NB4 (cell line): Measurements from ENCODE around the gene PPP1R3D.
"Not testable (repeated sequence)": the region's sequence is repeated elsewhere in the genome, so short reads cannot be mapped to it uniquely, and the experiment has no call there.

Experiments used
- DNase-seq: peaks from one replicate; pipeline ENCODE4 v3.0.0; 2010; ENCODE audit warnings: low read depth
- H3K4me3 ChIP-seq: one replicate; pipeline ENCODE4 v1.5.1; 2011; ENCODE audit warnings: mild to moderate bottlenecking, low read depth, low read length, moderate library complexity
- CTCF ChIP-seq: IDR thresholded peaks from one replicate; pipeline ENCODE4 v1.5.1; 2012; ENCODE audit warnings: low read depth, low read length
- MAX ChIP-seq: IDR thresholded peaks from 2 replicates; pipeline ENCODE4 v1.6.1; 2011; ENCODE audit warnings: low read depth, low read length
- MYC ChIP-seq: IDR thresholded peaks from 2 replicates; pipeline ENCODE4 v1.6.1; 2011; ENCODE audit warnings: low read depth, low read length
- POLR2A ChIP-seq: IDR thresholded peaks from 2 replicates; pipeline ENCODE4 v1.6.1; 2011; ENCODE audit warnings: mild to moderate bottlenecking; ENCODE audit not compliant: insufficient read length; ENCODE audit errors: extremely low read depth

Gene PPP1R3D

GRCh38 chr20:59971428-59971827 lies 31.3 kb upstream of the PPP1R3D start:
- DNase-seq = no peak
- H3K4me3 ChIP-seq = no peak overlapping the region
- no peak for TF ChIP-seq MYC
- no peak for TF ChIP-seq POLR2A
- TF ChIP-seq MAX = no peak
- no peak for TF ChIP-seq CTCF

GRCh38 chr20:59966428-59966827 lies 26.3 kb upstream of the PPP1R3D start:
- no peak overlapping the region for H3K4me3 ChIP-seq
- no peak for DNase-seq
- TF ChIP-seq CTCF (no peak), POLR2A (no peak), MAX (no peak), MYC (no peak)

- TF ChIP-seq MYC (no peak), CTCF (no peak), MAX (no peak), POLR2A (no peak)
- no peak for DNase-seq
- no peak overlapping the region for H3K4me3 ChIP-seq
Observed at GRCh38 chr20:59962155-59962554, 22.1 kb upstream of the PPP1R3D start.

GRCh38 chr20:59961423-59961822 lies 21.3 kb upstream of the PPP1R3D start:
- no peak for DNase-seq
- no peak overlapping the region for H3K4me3 ChIP-seq
- TF ChIP-seq MYC (no peak), POLR2A (no peak), CTCF (no peak), MAX (no peak)

- no peak for DNase-seq
- no peak overlapping the region for H3K4me3 ChIP-seq
- TF ChIP-seq CTCF (no peak), MAX (no peak), MYC (no peak), POLR2A (no peak)
Observed at GRCh38 chr20:59958626-59959025, 18.5 kb upstream of the PPP1R3D start.

- no peak for TF ChIP-seq CTCF
- TF ChIP-seq POLR2A = no peak
- no peak for TF ChIP-seq MAX
- TF ChIP-seq MYC = no peak
- no peak for DNase-seq
- no peak within 1 kb of the TSS for H3K4me3 ChIP-seq
Observed at GRCh38 chr20:59958123-59958522, 18.0 kb upstream of the PPP1R3D start, which contains the start of gene CDH26. Gene CDH26 (plus strand): TSS chr20:59958423. CDS start chr20:59958727, 304 bp downstream.

GRCh38 chr20:59957568-59957967 lies 17.5 kb upstream of the PPP1R3D start:
- not testable (repeated sequence) for DNase-seq, H3K4me3 ChIP-seq
